H1 (cell line): ENCODE data around the gene SEPTIN2. TPM values are rescaled to one million over a fixed set of nuclear protein-coding genes. Genes with fewer than 3 reads are reported as not detected.

Experiments
- CTCF ChIA-PET: fragments of 300-600 bp; sonication (Branson Sonifier 250); formaldehyde crosslinking; loops from one replicate; lab custom pipeline; 2021; ENCODE audit not compliant: partially characterized antibody; lab: Charles Lee
- POLR2A ChIA-PET: fragments of 300-600 bp; sonication (Branson Sonifier 250); formaldehyde crosslinking; loops from one replicate; lab custom pipeline; 2021; ENCODE audit warnings: inconsistent platforms; ENCODE audit not compliant: partially characterized antibody; lab: Charles Lee
- DNase-seq, 2 experiments: peaks; one replicate each; pipeline versions ENCODE4 v3.0.0 to v3.0.0-alpha.2; 2010 to 2022; ENCODE audit warnings: low spot score in 2 of 2, low read depth in 1 of 2, mixed read lengths in 1 of 2
- FAIRE-seq: peaks from 2 replicates; lab custom pipeline; 2011; peaks lifted over from hg19 to GRCh38; lab: Jason Lieb, UNC
- H2AFZ ChIP-seq: 2 replicates; pipeline ENCODE4 v1.8.1; 2012; ENCODE audit warnings: low read length, inconsistent platforms
- H2AK5ac ChIP-seq: 2 replicates; pipeline ENCODE4 v1.6.1; 2013; ENCODE audit warnings: low read depth, low read length
- H2BK120ac ChIP-seq: replicated peaks from 2 replicates; pipeline ENCODE3; 2013; ENCODE audit warnings: low read depth, low read length, inconsistent platforms
- H2BK12ac ChIP-seq: 2 replicates; pipeline ENCODE4 v1.6.1; 2013; ENCODE audit warnings: low read depth, low read length
- H2BK15ac ChIP-seq: 2 replicates; pipeline ENCODE4 v1.6.1; 2013; ENCODE audit warnings: low read length
- H2BK20ac ChIP-seq: 2 replicates; pipeline ENCODE4 v1.6.1; 2013; ENCODE audit warnings: low read length
- H2BK5ac ChIP-seq: 2 replicates; pipeline ENCODE4 v1.6.1; 2013; ENCODE audit warnings: low read depth, low read length
- H3K14ac ChIP-seq: 2 replicates; pipeline ENCODE4 v1.6.1; 2013; ENCODE audit warnings: inconsistent platforms; ENCODE audit not compliant: insufficient read length
- H3K18ac ChIP-seq: 2 replicates; pipeline ENCODE4 v1.6.1; 2013; ENCODE audit warnings: low read length; ENCODE audit errors: extremely low read depth
- H3K23ac ChIP-seq: 2 replicates; pipeline ENCODE4 v1.6.1; 2013; ENCODE audit warnings: inconsistent platforms; ENCODE audit not compliant: insufficient read length
- H3K23me2 ChIP-seq: 2 replicates; pipeline ENCODE4 v1.6.1; 2013; ENCODE audit warnings: low read depth, low read length
- H3K27ac ChIP-seq: 2 replicates; pipeline ENCODE4 v1.6.1; 2011; ENCODE audit warnings: low read depth, low read length, inconsistent platforms
- H3K27me3 ChIP-seq, 4 experiments: replicated peaks in 1 of 4; 1 replicate in 1 of 4; 2 replicates in 3 of 4; pipeline versions ENCODE4 v1.6.1 to v1.8.1; 2011 to 2013; ENCODE audit warnings: low read length in 3 of 4, mild to moderate bottlenecking in 3 of 4, inconsistent platforms in 2 of 4, mixed read lengths in 2 of 4, moderate library complexity in 1 of 4; ENCODE audit not compliant: control insufficient read depth in 3 of 4, insufficient read depth in 3 of 4; ENCODE audit errors: extremely low read depth in 1 of 4
- H3K36me3 ChIP-seq, 4 experiments: 2 replicates each; pipeline versions ENCODE4 v1.6.1 to v1.8.1; 2011 to 2013; ENCODE audit warnings: mild to moderate bottlenecking in 4 of 4, low read length in 3 of 4, moderate library complexity in 2 of 4, control low read depth in 1 of 4, inconsistent platforms in 1 of 4; ENCODE audit not compliant: insufficient read depth in 4 of 4, control insufficient read depth in 2 of 4
- H3K4ac ChIP-seq: replicated peaks from 2 replicates; pipeline ENCODE3; 2013; ENCODE audit warnings: low read length, low read depth, mixed read lengths, inconsistent platforms; ENCODE audit not compliant: insufficient read length
- H3K4me1 ChIP-seq, 4 experiments: replicated peaks in 1 of 4; 1 replicate in 1 of 4; 2 replicates in 3 of 4; pipeline versions ENCODE4 v1.6.1 to v1.8.1; 2011 to 2013; ENCODE audit warnings: low read length in 3 of 4, inconsistent platforms in 2 of 4, mixed read lengths in 1 of 4; ENCODE audit not compliant: insufficient read depth in 4 of 4, control insufficient read depth in 3 of 4
- H3K4me2 ChIP-seq, 2 experiments: 2 replicates each; pipeline versions ENCODE4 v1.6.1 to v1.8.1; 2011 to 2013; ENCODE audit warnings: low read depth in 2 of 2, low read length in 2 of 2, control low read depth in 1 of 2, inconsistent platforms in 1 of 2, mild to moderate bottlenecking in 1 of 2; ENCODE audit not compliant: insufficient read depth in 1 of 2
- H3K4me3 ChIP-seq, 4 experiments: fragments of 200-600, 300-600 bp in 1 of 4; sonication (generic), shearing (Covaris generic), sonication (Bioruptor Twin) in 1 of 4; 2 replicates each; pipeline versions ENCODE4 v1.5.1 to v1.8.1; 2011 to 2016; ENCODE audit warnings: low read length in 4 of 4, low read depth in 3 of 4, control low read depth in 2 of 4, inconsistent platforms in 2 of 4, mild to moderate bottlenecking in 2 of 4, mixed read lengths in 1 of 4, moderate library complexity in 1 of 4; ENCODE audit not compliant: insufficient read depth in 2 of 4; ENCODE audit errors: extremely low read depth in 1 of 4
- H3K56ac ChIP-seq: replicated peaks from 2 replicates; pipeline ENCODE3; 2013; ENCODE audit warnings: low read depth, mild to moderate bottlenecking, mixed read lengths, low read length, inconsistent platforms; ENCODE audit not compliant: insufficient read length
- H3K79me1 ChIP-seq: 2 replicates; pipeline ENCODE4 v1.6.1; 2013; ENCODE audit warnings: low read depth, low read length, control low read depth
- H3K79me2 ChIP-seq, 2 experiments: 2 replicates each; pipeline versions ENCODE4 v1.6.1 to v1.8.1; 2012 to 2013; ENCODE audit warnings: low read length in 2 of 2, mild to moderate bottlenecking in 2 of 2, inconsistent platforms in 1 of 2; ENCODE audit not compliant: insufficient read depth in 2 of 2, control insufficient read depth in 1 of 2
- H3K9ac ChIP-seq, 4 experiments: replicated peaks in 1 of 4; 1 replicate in 1 of 4; 2 replicates in 3 of 4; pipeline versions ENCODE4 v1.6.1 to v1.8.1; 2011 to 2013; ENCODE audit warnings: low read depth in 3 of 4, low read length in 3 of 4, control low read depth in 2 of 4, mild to moderate bottlenecking in 2 of 4, moderate library complexity in 2 of 4, inconsistent platforms in 1 of 4; ENCODE audit errors: extremely low read depth in 1 of 4
- H3K9me3 ChIP-seq, 2 experiments: 2 replicates each; pipeline versions ENCODE4 v1.6.1 to v1.8.1; 2012 to 2013; ENCODE audit warnings: mild to moderate bottlenecking in 2 of 2, moderate library complexity in 2 of 2, control low read depth in 1 of 2, inconsistent platforms in 1 of 2, low read depth in 1 of 2, low read length in 1 of 2, mixed read lengths in 1 of 2; ENCODE audit not compliant: insufficient read depth in 2 of 2
- H4K20me1 ChIP-seq, 2 experiments: replicated peaks in 1 of 2; 2 replicates each; pipeline versions ENCODE3 to v1.8.1; 2011 to 2013; ENCODE audit warnings: inconsistent platforms in 2 of 2, low read length in 2 of 2, mild to moderate bottlenecking in 1 of 2; ENCODE audit not compliant: insufficient read depth in 2 of 2, control insufficient read depth in 1 of 2
- H4K5ac ChIP-seq: 2 replicates; pipeline ENCODE4 v1.6.1; 2013; ENCODE audit warnings: low read length, low read depth, mixed read lengths, inconsistent platforms; ENCODE audit not compliant: insufficient read length
- H4K8ac ChIP-seq: 2 replicates; pipeline ENCODE4 v1.8.0; 2013; ENCODE audit warnings: mild to moderate bottlenecking, moderate library complexity, low read length, inconsistent platforms; ENCODE audit not compliant: insufficient read depth; ENCODE audit errors: extremely low read depth
- H4K91ac ChIP-seq: replicated peaks from 2 replicates; pipeline ENCODE3; 2013; ENCODE audit warnings: low read length, mixed read lengths, inconsistent platforms; ENCODE audit not compliant: insufficient read length
- CHD1 ChIP-seq: IDR thresholded peaks from 2 replicates; pipeline ENCODE4 v1.6.1; 2012; ENCODE audit warnings: low read depth, low read length, improper control_type of control experiment
- EZH2 ChIP-seq: fragments of 200-600 bp; sonication (generic); IDR thresholded peaks from 2 replicates; pipeline ENCODE4 v1.7.1; 2012; ENCODE audit warnings: low read depth, mild to moderate bottlenecking, moderate library complexity, low read length, inconsistent platforms; ENCODE audit not compliant: severe bottlenecking
- FOSL1 ChIP-seq: IDR thresholded peaks from 2 replicates; pipeline ENCODE4 v1.6.1; 2011; ENCODE audit warnings: mild to moderate bottlenecking, low read depth, low read length, moderate library complexity; ENCODE audit not compliant: insufficient read depth
- HDAC2 ChIP-seq, 2 experiments: fragments of 300-600 bp in 1 of 2; sonication (generic) in 1 of 2; IDR thresholded peaks; 2 replicates each; pipeline ENCODE4 v1.6.1; 2011 to 2012; ENCODE audit warnings: low read depth in 2 of 2, low read length in 2 of 2, mild to moderate bottlenecking in 2 of 2, moderate library complexity in 2 of 2, borderline replicate concordance in 1 of 2, inconsistent platforms in 1 of 2
- KDM1A ChIP-seq: fragments of 200-600, 300-600 bp; sonication (generic); IDR thresholded peaks from 2 replicates; pipeline ENCODE4 v1.7.1; 2016; ENCODE audit warnings: mild to moderate bottlenecking, low read length, borderline replicate concordance
- RAD21 ChIP-seq, 2 experiments: IDR thresholded peaks in 1 of 2; conservative IDR thresholded peaks in 1 of 2; 2 replicates each; pipeline ENCODE4 v1.6.1; 2011; ENCODE audit warnings: low read depth in 2 of 2, low read length in 2 of 2, improper control_type of control experiment in 1 of 2, inconsistent platforms in 1 of 2, mild to moderate bottlenecking in 1 of 2, moderate library complexity in 1 of 2
- RBBP5 ChIP-seq: IDR thresholded peaks from 2 replicates; pipeline ENCODE4 v1.7.1; 2012; ENCODE audit warnings: low read depth, mild to moderate bottlenecking, inconsistent platforms, low read length, moderate library complexity, borderline replicate concordance
- SIN3A ChIP-seq, 2 experiments: IDR thresholded peaks in 1 of 2; conservative IDR thresholded peaks in 1 of 2; 2 replicates each; pipeline ENCODE4 v1.6.1; 2011 to 2012; ENCODE audit warnings: low read length in 2 of 2, improper control_type of control experiment in 1 of 2, low read depth in 1 of 2, mild to moderate bottlenecking in 1 of 2
- SIRT6 ChIP-seq: IDR thresholded peaks from one replicate; pipeline ENCODE4 v1.7.1; 2012; ENCODE audit warnings: low read length, inconsistent platforms
- SIX5 ChIP-seq: IDR thresholded peaks from 2 replicates; pipeline ENCODE4 v1.6.1; 2011; ENCODE audit warnings: mild to moderate bottlenecking, low read depth, low read length
- TAF1 ChIP-seq: IDR thresholded peaks from 2 replicates; pipeline ENCODE4 v1.6.1; 2011; ENCODE audit warnings: mild to moderate bottlenecking, low read depth, low read length
- TBP ChIP-seq: IDR thresholded peaks from 2 replicates; pipeline ENCODE4 v1.6.1; 2011; ENCODE audit warnings: low read depth, low read length, improper control_type of control experiment
- TCF12 ChIP-seq: IDR thresholded peaks from 2 replicates; pipeline ENCODE4 v1.6.1; 2011; ENCODE audit warnings: low read depth, mild to moderate bottlenecking, low read length
- polyA plus RNA-seq, 7 experiments: library from polyadenylated mRNA; depleted of rRNA in 3 of 7; stranded (reverse) in 5 of 7; unstranded in 2 of 7; fragments of >200 nt in 5 of 7; fragments of 200-250 nt in 2 of 7; gene quantifications; 1 replicate in 5 of 7; 2 replicates in 1 of 7; 4 replicates in 1 of 7; pipeline versions ENCODE4 v1.2.1 to v1.2.3, GENCODE V29; 2011 to 2013; ENCODE audit warnings: missing spikeins in 2 of 7, mixed read lengths in 2 of 7
- total RNA-seq: library from RNA; stranded (reverse); fragmentation: NEBNext Ultra II Directional; extraction: Animal tissue kit (Norgen Biotek cat#: 25700); gene quantifications from 2 replicates; pipeline ENCODE4 v1.2.1, GENCODE V29; 2021
- TF ChIP-seq, protein P1 (sequence below): IDR thresholded peaks from 2 replicates; pipeline ENCODE4 v1.6.1; 2011; ENCODE audit warnings: low read depth, mild to moderate bottlenecking, low read length; ENCODE audit not compliant: insufficient read depth

The SEPTIN2 gene
- total and polyA plus RNA-seq, 2 of the 8 experiments (the other 6 are each of a cell fraction or from before 2014, with no cell fraction given) = 392 to 650 TPM

DNA sequence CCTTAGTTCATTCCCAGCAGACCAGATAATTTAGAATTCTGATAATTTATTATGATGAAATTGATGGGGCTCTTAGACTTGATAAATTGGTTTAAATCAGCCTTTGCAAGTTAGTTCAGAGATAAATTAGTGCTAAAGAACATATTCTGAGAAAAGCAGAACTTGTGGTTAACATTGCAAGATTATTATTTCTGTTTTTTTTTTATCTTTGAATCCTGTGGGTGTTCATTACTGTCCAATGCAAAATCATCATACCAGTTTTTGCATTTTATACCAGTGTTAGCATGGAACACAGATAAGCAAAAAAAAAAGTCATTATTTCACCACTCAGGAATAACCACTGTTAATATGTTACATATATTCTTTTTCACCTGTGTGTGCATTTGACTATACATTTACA lies 9.1 kb downstream of the SEPTIN2 start:
- Histone ChIP-seq H2BK120ac (no peak overlapping the region), H3K9me3 (no peaks in the 10 kb centered on the region), H3K4me2 (no peak overlapping the region), H2BK20ac (no peak overlapping the region), H4K20me1 (peaks cover 11 to 24% of the 10 kb centered on the region in 2 experiments), H3K79me2 (peaks cover 26 to 85% of the 10 kb centered on the region in 2 experiments), H2AFZ (no peak overlapping the region), H3K9ac (no peak overlapping the region), H4K5ac (no peak overlapping the region), H3K4me3 (no peak overlapping the region), H3K23me2 (no peaks in the 10 kb centered on the region; the same call in 1 of the 2 replicates), H3K27ac (no peak overlapping the region), H3K79me1 (peaks cover 6% of the 10 kb centered on the region), H3K18ac (no peak overlapping the region), H3K23ac (no peak overlapping the region), H3K4ac (no peak overlapping the region), H3K36me3 (peaks cover 0 to 41% (median 6%) of the 10 kb centered on the region in 4 experiments; a peak in 4 of 8 replicates), H2BK5ac (no peak overlapping the region), H2BK12ac (no peak overlapping the region), H3K56ac (no peak overlapping the region), H3K27me3 (no peaks in the 10 kb centered on the region), H4K91ac (no peak overlapping the region), H3K14ac (no peak overlapping the region), H2BK15ac (no peak overlapping the region), H3K4me1 (peaks cover 0 to 3% (median under 1%) of the 10 kb centered on the region in 4 experiments; a peak in 3 of 7 replicates), H4K8ac (no peak overlapping the region), H2AK5ac (no peak overlapping the region)
- no peak for FAIRE-seq
- DNase-seq = no peak
- ChIA-PET CTCF (no interaction called here), POLR2A (interaction anchor here (1.6 to 2.1 kb wide), 2 partner anchors 9 to 10 kb away, joined by 5 to 8 read pairs; partner anchors contain the start of gene SEPTIN2)
- TF ChIP-seq KDM1A (no peak), CHD1 (no peak), RAD21 (IDR thresholded peaks at IDR 0.05 in 1 of 2, conservative IDR thresholded peaks at IDR 0.05 in 1 of 2; ENCODE audit: low read depth in 2 of 2, low read length in 2 of 2) (no peak), SIN3A (conservative IDR thresholded peaks at IDR 0.05 in 1 of 2, IDR thresholded peaks at IDR 0.05 in 1 of 2; ENCODE audit: low read depth in 1 of 2, low read length in 2 of 2) (no peak), RBBP5 (no peak), TCF12 (no peak), TBP (no peak), TAF1 (no peak), EZH2 (no peak), SIX5 (no peak), FOSL1 (no peak), HDAC2 (IDR thresholded peaks at IDR 0.05; ENCODE audit: borderline replicate concordance in 1 of 2, low read depth in 2 of 2, low read length in 2 of 2) (no peak), SIRT6 (no peak)
- TF ChIP-seq, protein P1, sequence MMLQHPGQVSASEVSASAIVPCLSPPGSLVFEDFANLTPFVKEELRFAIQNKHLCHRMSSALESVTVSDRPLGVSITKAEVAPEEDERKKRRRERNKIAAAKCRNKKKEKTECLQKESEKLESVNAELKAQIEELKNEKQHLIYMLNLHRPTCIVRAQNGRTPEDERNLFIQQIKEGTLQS = no peak
